ENCODE data around the gene SLC38A11.

Gene SLC38A11

DNA sequence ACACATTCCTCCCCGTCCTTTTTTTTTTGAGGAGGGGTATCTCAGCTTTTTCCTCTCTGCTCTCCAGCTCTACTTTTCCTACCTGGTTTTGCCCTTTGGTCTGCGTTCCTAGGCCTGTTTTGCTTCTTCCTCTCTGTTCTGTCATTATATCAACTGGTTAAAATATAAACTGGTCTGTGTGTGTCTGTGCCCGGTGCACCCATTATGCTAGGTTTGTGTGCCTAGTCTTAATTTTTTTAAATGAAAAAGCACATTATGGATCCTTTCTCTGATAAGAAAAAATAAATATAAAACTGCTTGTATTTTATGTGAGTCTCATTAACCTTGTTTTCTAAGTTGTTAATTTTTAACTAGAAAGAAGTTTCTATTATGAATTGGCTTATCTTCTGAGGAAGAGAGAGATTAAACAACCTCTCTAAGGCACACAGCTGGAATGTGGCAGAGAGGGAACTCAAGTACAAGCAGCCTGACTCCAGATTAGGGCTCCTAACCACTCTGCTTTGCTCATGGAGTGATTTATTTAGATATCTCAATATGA, 17.4 kb downstream of the SLC38A11 start:
- no peak for DNase-seq (ENCODE audit: extremely low read depth, low read depth)
- TF ChIP-seq, protein P1, sequence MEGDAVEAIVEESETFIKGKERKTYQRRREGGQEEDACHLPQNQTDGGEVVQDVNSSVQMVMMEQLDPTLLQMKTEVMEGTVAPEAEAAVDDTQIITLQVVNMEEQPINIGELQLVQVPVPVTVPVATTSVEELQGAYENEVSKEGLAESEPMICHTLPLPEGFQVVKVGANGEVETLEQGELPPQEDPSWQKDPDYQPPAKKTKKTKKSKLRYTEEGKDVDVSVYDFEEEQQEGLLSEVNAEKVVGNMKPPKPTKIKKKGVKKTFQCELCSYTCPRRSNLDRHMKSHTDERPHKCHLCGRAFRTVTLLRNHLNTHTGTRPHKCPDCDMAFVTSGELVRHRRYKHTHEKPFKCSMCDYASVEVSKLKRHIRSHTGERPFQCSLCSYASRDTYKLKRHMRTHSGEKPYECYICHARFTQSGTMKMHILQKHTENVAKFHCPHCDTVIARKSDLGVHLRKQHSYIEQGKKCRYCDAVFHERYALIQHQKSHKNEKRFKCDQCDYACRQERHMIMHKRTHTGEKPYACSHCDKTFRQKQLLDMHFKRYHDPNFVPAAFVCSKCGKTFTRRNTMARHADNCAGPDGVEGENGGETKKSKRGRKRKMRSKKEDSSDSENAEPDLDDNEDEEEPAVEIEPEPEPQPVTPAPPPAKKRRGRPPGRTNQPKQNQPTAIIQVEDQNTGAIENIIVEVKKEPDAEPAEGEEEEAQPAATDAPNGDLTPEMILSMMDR (IDR thresholded peaks at IDR 0.05; ENCODE audit: low read depth, low read length, missing control alignments): no peak
- H3K4me3 ChIP-seq (replicated peaks; ENCODE audit: low read depth, low read length): no peak overlapping the region

GRCh38 chr2:164935118-164936101, 19.9 kb downstream of the SLC38A11 start:
- no peak for DNase-seq (ENCODE audit: extremely low read depth, low read depth)
- H3K4me3 ChIP-seq (replicated peaks; ENCODE audit: low read depth, low read length): no peak overlapping the region
- TF ChIP-seq, protein P1 (IDR thresholded peaks at IDR 0.05; ENCODE audit: low read depth, low read length, missing control alignments): no peak

GRCh38 chr2:164934401-164935117, 20.8 kb downstream of the SLC38A11 start:
- TF ChIP-seq, protein P1 (IDR thresholded peaks at IDR 0.05; ENCODE audit: low read depth, low read length, missing control alignments): no peak
- H3K4me3 ChIP-seq (replicated peaks; ENCODE audit: low read depth, low read length): no peak overlapping the region
- no peak for DNase-seq (ENCODE audit: extremely low read depth, low read depth)

- DNase-seq (ENCODE audit: extremely low read depth, low read depth): no peak
Observed at GRCh38 chr2:164933671-164934189, 21.6 kb downstream of the SLC38A11 start.

GRCh38 chr2:164932377-164932776, 22.9 kb downstream of the SLC38A11 start:
- DNase-seq (ENCODE audit: extremely low read depth, low read depth): no peak
- TF ChIP-seq, protein P1 (IDR thresholded peaks at IDR 0.05; ENCODE audit: low read depth, low read length, missing control alignments): no peak
- H3K4me3 ChIP-seq (replicated peaks; ENCODE audit: low read depth, low read length): no peak overlapping the region

More at GRCh38 chr2:164933671-164934189, 21.6 kb downstream of the SLC38A11 start:
- TF ChIP-seq, protein P1 (IDR thresholded peaks at IDR 0.05; ENCODE audit: low read depth, low read length, missing control alignments): no peak
- H3K4me3 ChIP-seq (replicated peaks; ENCODE audit: low read depth, low read length): no peak overlapping the region

- no peak for DNase-seq (ENCODE audit: extremely low read depth, low read depth)
- TF ChIP-seq, protein P1 (IDR thresholded peaks at IDR 0.05; ENCODE audit: low read depth, low read length, missing control alignments): no peak
Observed at GRCh38 chr2:164928101-164928673, 27.1 kb downstream of the SLC38A11 start.

More at GRCh38 chr2:164928101-164928673, 27.1 kb downstream of the SLC38A11 start:
- no peak overlapping the region for H3K4me3 ChIP-seq (replicated peaks; ENCODE audit: low read depth, low read length)
